Stimulated activated CD8-positive, alpha-beta memory T cell treated with anti-CD3 and anti-CD28 coated beads, Interleukin-4, amount 100 ng/mL, for 4 hours (primary cell): Measurements from ENCODE around the gene DIDO1.
"Not testable (repeated sequence)": the region's sequence is repeated elsewhere in the genome, so short reads cannot be mapped to it uniquely, and the experiment has no call there.

Experiments
- DNase-seq, 2 donors: peaks; one replicate each; pipeline ENCODE4 v3.0.0-alpha.2; 2020; ENCODE audit warnings: low read depth in 2 of 2, low spot score in 1 of 2

Gene DIDO1

GRCh38 chr20:62931464-62931863 lies 5.2 kb upstream of the DIDO1 start:
- no peak for DNase-seq

GRCh38 chr20:62929051-62929538 lies 2.8 kb upstream of the DIDO1 start:
- no peak for DNase-seq

GRCh38 chr20:62928246-62928939 lies 2.1 kb upstream of the DIDO1 start:
- no peak for DNase-seq

GRCh38 chr20:62927128-62927705 lies 912 bp upstream of the DIDO1 start:
- DNase-seq = no peak

GRCh38 chr20:62925420-62926228 lies 681 bp downstream of the DIDO1 start:
- DNase-seq = no peak

- no peak for DNase-seq
These were observed 1.3 kb downstream of the DIDO1 start for GRCh38 chr20:62925076-62925419.

- DNase-seq = no peak
These were observed 1.7 kb downstream of the DIDO1 start for GRCh38 chr20:62924442-62925075.

- DNase-seq = no peak
These were observed 2.5 kb downstream of the DIDO1 start for GRCh38 chr20:62923669-62924441.

GRCh38 chr20:62923059-62923668 lies 3.1 kb downstream of the DIDO1 start:
- not testable (repeated sequence) for DNase-seq

- no peak for DNase-seq
These were observed 3.8 kb downstream of the DIDO1 start for GRCh38 chr20:62922451-62922921.

- no peak for DNase-seq
These were observed 5.1 kb downstream of the DIDO1 start for GRCh38 chr20:62921119-62921687.

GRCh38 chr20:62920039-62920645 lies 6.2 kb downstream of the DIDO1 start:
- no peak for DNase-seq

- no peak for DNase-seq
These were observed 7.5 kb downstream of the DIDO1 start for GRCh38 chr20:62918831-62919230.

GRCh38 chr20:62918147-62918546 lies 8.2 kb downstream of the DIDO1 start:
- DNase-seq = no peak

GRCh38 chr20:62917720-62918119 lies 8.6 kb downstream of the DIDO1 start:
- no peak for DNase-seq

GRCh38 chr20:62916703-62917476 lies 9.4 kb downstream of the DIDO1 start:
- DNase-seq = no peak

- DNase-seq = no peak
These were observed 11.3 kb downstream of the DIDO1 start for GRCh38 chr20:62914970-62915457.

- no peak for DNase-seq
These were observed 11.9 kb downstream of the DIDO1 start for GRCh38 chr20:62914436-62914835.
